ENCODE measurements around the gene HNRNPA1. TPM values are rescaled to one million over a fixed set of nuclear protein-coding genes. Genes with fewer than 3 reads are reported as not detected.
"Not testable (repeated sequence)": the region's sequence is repeated elsewhere in the genome, so short reads cannot be mapped to it uniquely, and the experiment has no call there.

Gene HNRNPA1
- total RNA-seq, 1 experiment from 2014 or later, result 317 TPM

DNA sequence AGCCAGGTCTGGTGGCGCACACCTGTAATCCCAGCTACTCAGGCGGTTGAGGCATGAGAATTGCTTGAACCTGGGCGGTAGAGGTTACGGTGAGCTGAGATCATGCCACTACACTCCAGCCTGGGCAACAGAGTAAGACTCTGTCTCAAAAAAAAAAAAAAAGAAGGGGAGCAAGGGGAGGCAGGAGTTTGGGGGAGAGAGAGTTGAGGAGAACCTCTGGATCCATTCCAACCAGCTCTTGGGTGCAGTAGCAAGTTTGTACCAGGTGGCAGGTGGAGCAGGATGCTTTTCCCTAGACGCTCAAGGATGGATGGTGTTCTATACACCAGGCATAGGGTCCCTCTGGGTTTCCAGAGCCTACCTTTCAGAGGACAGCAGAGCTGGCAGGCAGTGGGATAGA is 18.4 kb downstream of the HNRNPA1 start:
- no peak for DNase-seq (ENCODE audit: low read depth)

DNA sequence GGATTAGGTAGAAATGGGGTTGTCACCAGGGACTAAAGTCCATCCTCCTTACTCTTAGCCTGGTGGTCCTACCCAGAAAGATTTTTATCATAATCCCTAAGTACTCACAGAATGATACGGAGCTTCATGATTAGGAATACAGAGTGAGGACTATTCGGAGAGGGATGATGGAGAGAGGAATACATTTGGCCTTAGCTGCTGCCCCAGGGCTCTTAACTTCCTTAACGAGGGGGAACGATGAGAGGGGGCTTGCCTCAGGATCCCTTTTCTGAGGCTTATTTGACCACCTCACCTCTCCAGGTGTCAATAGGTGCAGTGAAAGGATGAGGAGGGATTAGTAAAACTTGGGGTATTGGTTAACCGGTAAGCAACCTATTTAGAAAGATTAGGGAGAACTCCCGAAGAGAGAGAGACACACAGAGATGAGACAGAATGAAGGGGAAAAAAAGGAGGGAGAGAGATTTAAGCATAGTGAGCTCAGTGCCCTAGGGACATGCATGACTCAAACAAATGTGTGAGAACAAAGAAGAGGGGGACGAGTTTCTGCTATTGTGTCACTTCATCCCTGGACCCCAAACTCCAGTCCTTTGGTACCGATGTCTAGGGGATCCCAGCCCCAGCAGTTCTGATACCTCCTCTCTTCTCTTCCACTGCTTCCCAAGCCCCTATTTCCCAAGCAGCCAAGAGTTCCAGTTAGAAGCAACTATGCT is 19.1 kb downstream of the HNRNPA1 start:
- DNase-seq (ENCODE audit: low read depth), result peak; percentile 68

DNA sequence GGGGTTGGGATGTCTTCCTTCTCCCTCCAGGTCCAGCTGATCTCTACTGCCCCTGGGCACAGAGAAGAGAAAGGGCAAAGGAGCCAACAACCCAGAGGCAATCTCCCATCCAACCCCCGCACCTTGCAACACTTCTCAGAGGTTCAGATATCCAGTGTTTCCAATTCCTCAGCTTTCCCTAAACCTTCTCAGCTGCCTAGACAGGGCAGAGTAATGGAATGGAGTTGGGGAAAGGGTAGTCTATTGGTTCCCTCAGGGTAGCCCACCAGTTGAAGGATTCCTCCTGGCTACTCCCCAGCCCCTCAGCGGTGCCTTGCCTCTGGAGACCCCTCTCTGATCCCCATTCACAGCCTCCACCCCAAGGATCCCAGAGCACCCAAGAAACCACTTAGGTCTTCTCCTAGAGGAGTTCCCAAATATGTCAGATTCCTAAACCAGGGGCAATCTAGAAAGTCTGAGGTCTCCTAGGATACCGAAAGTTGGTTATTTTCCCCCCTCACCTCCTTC is 19.8 kb downstream of the HNRNPA1 start:
- DNase-seq (ENCODE audit: low read depth), result peak; percentile 56

GRCh38 chr12:54300732-54301427 is 20.4 kb downstream of the HNRNPA1 start, which contains the start of gene NFE2:
Gene NFE2, minus strand, starts transcription at chr12:54301015. Its CDS starts 5,767 bp downstream, at chr12:54295248.
- peak; percentile 86 for DNase-seq (ENCODE audit: low read depth)

DNA sequence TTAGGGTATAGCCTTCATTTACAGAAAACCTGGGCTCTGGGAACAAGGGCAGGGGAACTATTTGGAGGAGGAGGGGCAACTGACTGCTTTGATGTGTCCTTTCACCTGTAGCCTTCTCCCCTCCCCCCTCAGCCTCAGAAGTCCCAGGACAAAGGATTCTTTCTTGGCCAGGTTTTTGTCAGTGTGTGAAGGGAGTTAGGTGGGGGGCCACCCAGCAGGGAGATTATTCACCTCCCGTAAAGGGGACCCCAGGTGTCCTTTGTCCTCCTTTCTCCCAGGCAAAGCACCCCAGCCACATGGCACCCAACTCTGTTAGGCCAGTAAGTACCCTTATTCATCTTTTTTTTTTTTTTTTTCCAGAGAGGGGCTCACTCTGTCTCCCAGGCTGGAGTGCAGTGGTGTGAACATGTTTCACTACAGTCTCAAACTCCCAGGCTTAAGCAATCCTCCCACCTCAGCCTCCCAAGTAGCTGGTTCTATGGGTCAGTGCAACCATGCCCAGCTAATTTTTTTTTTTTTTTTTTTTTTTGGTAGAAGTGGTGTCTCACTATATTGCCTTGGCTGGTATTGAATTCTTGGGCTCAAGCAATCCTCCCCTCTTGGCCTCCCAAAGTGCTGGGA is 21.0 kb downstream of the HNRNPA1 start:
- no peak for DNase-seq (ENCODE audit: low read depth)

- no peak for DNase-seq (ENCODE audit: low read depth)
Measured at GRCh38 chr12:54303640-54304039, 23.1 kb downstream of the HNRNPA1 start.

- DNase-seq (ENCODE audit: low read depth), result peak; percentile 62
Measured at GRCh38 chr12:54304187-54304810, 23.8 kb downstream of the HNRNPA1 start.

DNA sequence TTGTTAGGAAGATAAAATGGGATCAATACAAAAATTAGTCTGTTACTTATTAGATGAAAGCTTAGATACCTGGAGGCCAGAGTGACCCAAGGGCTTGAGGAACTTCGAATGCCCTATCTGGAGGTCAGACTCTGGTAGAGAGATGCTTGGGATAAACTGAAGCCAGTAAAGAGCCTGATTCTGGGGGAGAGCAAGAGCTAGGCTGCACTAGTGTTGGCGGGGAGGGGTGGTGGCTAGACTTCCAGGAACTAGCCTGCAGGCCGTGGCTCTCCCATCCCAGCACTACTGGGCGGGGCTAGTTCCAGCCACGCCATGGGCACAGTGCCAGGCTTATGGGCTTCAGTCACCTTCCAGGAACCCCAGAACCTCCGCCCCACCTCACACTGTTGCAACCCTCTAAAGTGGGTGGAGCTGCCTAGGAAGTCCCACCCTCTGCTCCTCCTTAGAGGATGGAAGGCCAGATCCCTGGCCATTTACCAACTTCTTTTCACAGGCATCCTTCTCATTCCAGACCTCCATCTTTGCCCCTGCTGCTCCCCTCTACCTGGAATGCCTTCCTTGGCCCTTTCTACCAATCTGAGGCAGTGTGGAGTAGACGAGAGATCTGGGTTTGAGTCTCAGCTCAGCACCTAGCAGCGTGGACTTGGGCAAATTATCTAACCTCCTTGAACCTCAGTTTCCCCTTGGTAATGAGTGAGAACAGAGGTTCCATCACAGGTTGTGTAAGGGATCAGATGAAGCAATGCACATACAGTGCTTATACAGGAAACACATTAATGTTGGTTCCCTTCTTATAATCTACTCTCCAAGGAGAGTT is 26.6 kb downstream of the HNRNPA1 start:
- peak; percentile 82 for DNase-seq (ENCODE audit: low read depth)

DNA sequence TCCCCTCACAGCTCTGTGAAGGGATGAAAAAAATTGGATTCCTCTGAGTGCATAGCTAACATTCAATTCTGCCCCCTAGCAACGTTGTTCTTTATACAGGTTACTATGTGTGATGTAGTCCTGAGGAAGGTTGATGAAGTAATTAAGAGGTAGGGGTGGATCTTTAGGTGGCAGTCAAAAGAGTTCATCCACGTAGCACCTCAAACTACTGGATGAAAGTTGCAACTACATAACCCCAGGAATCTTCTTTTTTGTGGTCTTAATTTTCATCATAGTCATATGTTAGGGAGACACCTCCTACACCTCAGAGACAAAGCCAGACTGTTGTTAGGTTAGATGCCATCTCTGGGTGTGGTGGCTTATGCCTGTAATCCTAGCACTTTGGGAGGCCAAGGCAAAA is 30.5 kb downstream of the HNRNPA1 start:
- DNase-seq (ENCODE audit: low read depth), result no peak

DNA sequence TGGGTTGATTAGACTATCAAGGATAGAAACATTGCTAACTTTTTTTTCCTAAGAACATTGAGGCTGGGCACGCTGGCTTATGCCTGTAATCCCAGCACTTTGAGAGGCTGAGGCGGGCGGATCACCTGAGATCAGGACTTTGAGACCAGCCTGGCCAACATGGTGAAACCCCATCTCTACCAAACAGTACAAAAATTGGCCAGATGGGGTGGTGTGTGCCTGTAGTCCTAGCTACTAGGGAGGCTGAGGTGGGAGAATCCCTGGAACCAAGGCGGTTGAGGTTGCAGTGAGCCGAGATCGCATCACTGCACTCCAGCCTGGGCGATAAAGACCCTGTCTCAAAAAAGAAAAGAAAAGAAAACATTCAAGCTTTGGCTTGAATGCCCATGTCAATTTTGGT is 31.8 kb downstream of the HNRNPA1 start:
- not testable (repeated sequence) for DNase-seq (ENCODE audit: low read depth)

- DNase-seq (ENCODE audit: low read depth), result no peak
Measured at GRCh38 chr12:54321363-54321762, 40.8 kb downstream of the HNRNPA1 start.

DNA sequence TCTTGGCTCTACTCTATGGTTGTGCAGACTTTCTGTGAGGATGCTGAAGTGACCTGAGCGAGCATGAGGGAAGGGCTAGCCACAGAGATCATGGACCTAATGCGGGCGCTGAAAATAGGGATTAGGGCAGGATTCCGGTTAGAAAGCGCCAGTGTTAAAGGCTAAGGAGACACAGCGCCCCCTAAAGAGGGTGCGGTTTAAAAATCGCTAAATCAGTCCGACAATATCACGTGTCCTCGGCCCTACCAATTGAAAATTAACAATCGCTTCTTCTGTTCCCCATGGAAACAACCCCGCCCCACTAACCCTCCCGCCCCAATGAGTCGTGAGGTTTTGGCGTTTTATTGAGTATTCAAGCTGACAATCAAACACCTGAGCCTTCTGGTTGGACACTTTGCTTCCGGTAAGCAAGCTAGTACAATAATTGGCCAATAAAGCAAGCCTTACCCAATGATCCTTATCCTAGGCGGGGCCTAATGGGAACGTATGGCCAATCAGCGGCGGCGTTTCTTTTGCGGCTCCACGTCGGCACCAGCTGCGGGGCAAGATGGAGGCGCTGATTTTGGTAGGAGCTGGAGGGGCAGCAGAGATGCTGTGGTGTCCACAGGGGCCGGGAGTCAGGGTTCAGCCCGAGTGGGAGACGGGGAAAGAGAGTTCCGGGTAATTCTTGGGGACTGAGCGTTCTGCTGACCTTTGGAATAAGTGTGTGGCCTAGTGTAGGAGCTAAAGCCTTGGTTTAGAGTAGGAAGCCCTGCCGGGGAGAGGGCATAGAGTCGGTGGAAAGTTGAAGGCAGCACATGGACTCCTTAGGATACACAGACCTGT is 44.3 kb downstream of the HNRNPA1 start, which contains the start of gene COPZ1:
Gene COPZ1, plus strand, starts transcription at position 515 of the 825 bp plus-strand sequence. Its CDS starts 33 bp downstream, at position 548.
- DNase-seq (ENCODE audit: low read depth), result peak; percentile 100

DNA sequence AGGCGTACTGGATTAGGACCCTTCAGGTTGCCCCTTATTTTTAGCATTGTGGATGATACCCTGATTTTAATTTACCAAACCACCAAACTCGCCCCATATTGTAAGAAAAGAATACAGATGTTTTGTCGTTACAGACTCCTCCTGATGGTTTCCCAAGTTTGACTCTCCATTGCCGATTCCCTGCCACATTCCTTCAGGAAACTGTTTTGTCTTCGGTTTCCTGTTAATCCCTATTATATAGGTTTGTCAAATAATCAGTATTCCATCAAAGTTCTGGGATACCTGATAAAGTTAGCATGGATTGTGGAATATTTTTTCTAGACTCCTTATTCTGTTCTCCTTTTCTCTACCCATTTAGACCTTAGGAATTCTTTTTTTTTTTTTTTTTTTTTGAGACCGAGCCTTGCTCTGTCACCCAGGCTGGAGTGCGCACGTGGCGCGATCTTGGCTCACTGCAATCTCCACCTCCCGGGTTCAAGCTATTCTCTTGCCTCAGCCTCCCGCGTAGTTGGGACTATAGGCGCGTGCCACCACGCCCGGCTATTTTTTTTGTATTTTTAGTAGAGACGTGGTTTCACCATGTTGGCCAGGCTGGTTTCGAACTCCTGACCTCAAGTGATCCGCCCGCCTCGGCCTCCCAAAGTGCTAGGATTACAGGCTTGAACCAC is 45.0 kb downstream of the HNRNPA1 start:
- DNase-seq (ENCODE audit: low read depth), result not testable (repeated sequence)

DNA sequence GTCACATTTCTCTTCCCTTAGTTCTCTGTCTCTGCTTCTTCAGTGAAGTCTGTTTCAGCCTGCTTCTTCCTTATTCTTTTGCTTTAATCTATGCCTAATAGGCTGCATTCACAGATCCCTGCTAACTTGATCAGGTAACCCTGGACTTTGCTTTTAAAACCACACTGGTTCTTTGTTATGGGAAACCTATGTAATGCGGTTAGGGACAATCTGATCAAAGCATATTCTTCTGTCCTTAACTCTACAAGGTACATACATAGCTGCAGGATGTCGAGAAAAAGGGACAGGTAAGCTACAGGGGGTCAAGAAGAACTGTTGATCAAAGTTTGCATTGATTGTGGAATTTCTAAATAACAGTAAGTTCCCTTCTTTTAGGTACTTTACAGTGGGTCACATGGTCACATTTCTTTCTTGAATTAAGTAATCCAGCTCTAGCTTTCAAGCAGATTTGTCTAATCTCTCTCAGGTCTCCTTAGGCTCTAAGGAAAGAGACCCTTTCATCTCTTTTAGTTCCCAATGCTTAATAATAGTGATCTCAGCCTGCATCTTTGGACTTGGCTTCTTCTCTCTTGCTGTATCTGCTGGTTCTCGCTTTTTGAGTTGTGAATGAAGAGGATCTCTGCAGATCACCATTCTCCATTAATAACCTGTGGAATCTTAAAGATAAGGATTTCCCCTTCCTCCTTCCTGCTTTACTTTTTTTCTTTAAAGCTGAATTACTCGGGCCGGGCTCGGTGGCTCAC is 48.2 kb downstream of the HNRNPA1 start:
- DNase-seq (ENCODE audit: low read depth), result no peak

- DNase-seq (ENCODE audit: low read depth), result peak; percentile 9
Measured at GRCh38 chr12:54329759-54330158, 49.2 kb downstream of the HNRNPA1 start.

DNA sequence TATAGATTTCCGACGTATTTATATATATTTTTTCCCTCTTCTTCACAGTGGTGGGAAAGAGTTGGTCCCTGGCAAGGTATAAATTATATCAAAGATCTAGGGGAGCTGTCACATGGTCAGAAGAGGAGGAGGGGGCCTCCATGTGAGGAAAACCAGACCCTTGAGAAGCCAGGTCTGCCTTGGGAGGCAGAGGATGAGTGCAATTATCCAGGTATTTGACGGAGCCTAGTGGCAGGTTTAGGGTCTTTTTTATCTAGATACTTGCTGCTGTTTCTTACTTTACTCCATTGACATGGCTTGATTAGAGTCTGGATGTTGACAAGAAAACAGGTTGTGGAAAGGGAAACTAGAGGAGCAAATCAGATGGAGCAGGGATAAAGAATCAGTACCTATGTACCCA is 49.9 kb downstream of the HNRNPA1 start:
- no peak for DNase-seq (ENCODE audit: low read depth)

DNA sequence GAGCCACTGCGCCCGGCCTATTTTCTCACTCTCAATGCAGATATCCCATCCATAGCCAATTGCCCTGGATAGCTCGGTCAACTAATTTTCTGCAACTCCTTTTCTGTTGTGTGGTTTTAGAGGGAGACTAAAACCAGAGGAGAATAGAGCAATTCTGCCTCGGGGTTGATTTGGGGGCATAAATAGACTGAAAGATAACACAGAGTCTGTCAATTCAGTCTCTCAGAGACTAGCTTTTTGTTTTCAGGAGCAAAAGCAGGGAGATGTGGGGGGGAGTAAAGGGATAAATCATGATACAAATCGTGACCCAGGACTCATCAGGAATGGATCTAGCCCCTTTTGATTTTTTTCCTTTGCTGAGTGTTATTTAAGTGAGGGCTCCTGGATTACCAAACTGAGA is 50.9 kb downstream of the HNRNPA1 start:
- DNase-seq (ENCODE audit: low read depth), result no peak

DNA sequence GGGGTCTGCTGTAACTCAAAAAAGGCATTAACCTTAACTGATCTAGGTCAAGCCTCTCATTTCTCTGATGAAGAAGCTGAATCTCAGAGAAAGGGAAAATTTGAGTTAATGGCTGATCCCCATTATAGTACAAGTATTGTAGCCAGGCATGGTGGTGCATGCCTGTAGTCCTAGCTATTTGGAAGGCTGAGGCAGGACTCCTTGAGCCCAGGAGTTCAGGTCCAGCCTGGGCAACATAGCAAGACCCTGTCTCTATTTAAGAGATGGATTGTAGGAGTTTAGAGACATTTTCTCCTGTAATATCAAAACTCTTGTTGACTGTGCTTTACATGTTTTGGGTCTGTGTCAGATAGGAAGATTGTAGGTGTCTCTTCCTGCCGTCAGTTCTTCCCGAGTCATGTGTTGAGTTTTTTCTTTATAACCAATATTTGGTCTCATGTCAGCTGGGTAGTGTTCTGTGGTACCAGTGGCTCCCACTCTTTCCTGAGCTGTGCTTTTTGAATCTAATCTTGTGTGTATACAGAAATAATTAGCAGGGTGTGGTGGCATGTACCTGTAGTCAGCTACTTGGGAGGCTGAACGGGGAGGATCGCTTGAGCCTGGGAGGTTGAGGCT is 53.0 kb downstream of the HNRNPA1 start:
- no peak for DNase-seq (ENCODE audit: low read depth)
